IPS-20b (cell line): ENCODE results near the gene ZNF552.
"Not testable (repeated sequence)": the region's sequence is repeated elsewhere in the genome, so short reads cannot be mapped to it uniquely, and the experiment has no call there.

Experiments used
- H3K27ac ChIP-seq: one replicate; pipeline ENCODE4 v1.5.1; 2013; ENCODE audit warnings: low read length
- H3K27me3 ChIP-seq: 2 replicates; pipeline ENCODE4 v1.6.1; 2013; ENCODE audit warnings: mild to moderate bottlenecking, low read length, inconsistent platforms; ENCODE audit not compliant: insufficient read depth
- H3K36me3 ChIP-seq: 2 replicates; pipeline ENCODE4 v1.6.1; 2013; ENCODE audit warnings: low read depth, mild to moderate bottlenecking, inconsistent platforms, low read length, moderate library complexity; ENCODE audit not compliant: insufficient read depth
- H3K4me1 ChIP-seq: 2 replicates; pipeline ENCODE4 v1.6.1; 2013; ENCODE audit warnings: mild to moderate bottlenecking, control low read depth, inconsistent platforms, low read length, moderate library complexity; ENCODE audit not compliant: insufficient read depth
- H3K4me3 ChIP-seq: 2 replicates; pipeline ENCODE4 v1.5.1; 2013; ENCODE audit warnings: mild to moderate bottlenecking, low read length, inconsistent platforms
- H3K9ac ChIP-seq: 2 replicates; pipeline ENCODE4 v1.6.1; 2013; ENCODE audit warnings: low read depth, mild to moderate bottlenecking, inconsistent platforms, low read length, moderate library complexity
- H3K9me3 ChIP-seq: 2 replicates; pipeline ENCODE4 v1.6.1; 2013; ENCODE audit warnings: mild to moderate bottlenecking, low read depth, low read length, inconsistent platforms; ENCODE audit not compliant: insufficient read depth

ZNF552 gene

DNA sequence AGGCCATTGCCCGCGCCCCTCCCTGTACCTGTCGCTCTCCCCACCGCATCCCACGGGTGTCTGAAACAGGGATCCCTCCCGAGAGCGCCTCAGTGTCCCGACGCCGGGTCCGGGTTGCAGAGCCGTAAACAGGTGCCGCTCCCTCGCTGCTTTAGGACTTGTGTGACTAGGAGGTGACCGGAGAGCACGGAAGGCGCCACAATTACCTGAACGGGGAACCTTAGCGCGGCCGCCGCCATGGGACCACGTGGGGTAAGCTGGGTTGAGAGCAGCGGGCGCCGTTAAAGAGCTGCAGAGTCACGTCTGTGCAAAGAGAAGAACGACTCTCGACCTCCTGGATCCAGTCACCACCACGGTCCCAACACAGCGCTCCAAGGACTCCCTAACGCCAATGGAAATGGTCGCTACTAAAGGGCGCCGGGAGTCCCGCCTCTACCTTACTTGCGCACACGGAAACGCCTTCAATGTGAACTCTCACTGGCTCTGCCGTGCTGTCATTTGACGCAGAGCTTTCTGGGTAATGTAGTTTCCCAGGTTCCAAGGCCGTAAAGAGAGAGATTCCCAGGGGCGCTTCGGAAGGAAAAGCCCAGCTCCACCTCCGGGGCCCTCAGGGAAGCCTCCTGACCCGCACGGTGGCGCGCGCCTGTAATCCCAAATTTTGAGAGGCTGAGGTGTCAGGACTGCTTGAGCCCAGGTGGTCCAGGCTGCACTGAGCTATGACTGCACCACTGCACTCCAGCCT, at the start of gene ZNF552:
TSS of gene ZNF552 (minus strand) at position 409 of the 742 bp plus-strand sequence. CDS start at position 239, 170 bp downstream.
- Histone ChIP-seq H3K9me3 (no peaks in the 10 kb centered on the region), H3K9ac (peak within 1 kb of the TSS; percentile 95), H3K36me3 (peaks cover 28% of the 10 kb centered on the region), H3K27ac (peak within 1 kb of the TSS; percentile 80), H3K4me3 (peak within 1 kb of the TSS; percentile 99), H3K27me3 (no peaks in the 10 kb centered on the region), H3K4me1 (peaks cover 6% of the 10 kb centered on the region; the same call in 1 of the 2 replicates)

DNA sequence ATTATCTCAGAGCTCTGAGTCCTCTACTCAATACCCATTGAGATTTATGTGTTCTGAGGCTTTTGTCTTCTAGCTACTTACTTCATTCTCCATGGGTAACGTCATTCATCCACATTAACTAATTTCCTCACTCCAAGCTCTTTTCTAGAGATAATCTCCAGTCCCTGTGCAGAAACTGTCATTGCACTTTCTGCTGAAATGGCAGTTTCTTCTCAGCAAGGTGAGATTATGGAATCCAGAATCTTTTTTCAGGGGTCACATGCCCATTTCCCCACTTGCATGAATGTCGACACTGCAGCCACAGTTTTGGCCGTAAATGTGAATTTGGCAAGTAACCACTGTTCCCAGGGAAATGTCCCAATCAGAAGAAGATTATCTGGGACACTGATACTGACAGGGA, 47.6 kb upstream of the ZNF552 start:
- H3K4me3 ChIP-seq, H3K4me1 ChIP-seq, H3K9me3 ChIP-seq, H3K27ac ChIP-seq, H3K27me3 ChIP-seq, H3K9ac ChIP-seq: not testable (repeated sequence)
- H3K36me3 ChIP-seq, result peaks cover 93% of the 10 kb centered on the region

DNA sequence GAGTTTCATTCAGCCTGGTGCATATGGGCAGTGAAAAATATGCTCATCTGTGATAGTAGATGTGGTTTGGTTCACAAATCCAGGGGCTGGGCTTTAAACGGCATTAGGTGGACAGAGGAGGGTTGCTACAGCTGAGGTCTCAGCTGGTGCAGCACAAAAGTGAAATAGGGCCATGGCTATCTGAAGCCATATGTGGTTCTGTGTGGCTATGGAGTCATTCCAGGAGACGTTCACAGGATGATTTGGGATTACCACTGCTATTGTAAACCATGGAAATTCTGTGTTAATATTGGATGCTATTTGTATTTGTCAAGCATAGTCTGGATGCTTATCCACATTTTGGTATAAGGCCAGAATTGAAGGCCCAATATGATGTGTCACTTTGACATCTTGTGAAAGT, 39.4 kb upstream of the ZNF552 start:
- peaks cover 63% of the 10 kb centered on the region for H3K36me3 ChIP-seq

DNA sequence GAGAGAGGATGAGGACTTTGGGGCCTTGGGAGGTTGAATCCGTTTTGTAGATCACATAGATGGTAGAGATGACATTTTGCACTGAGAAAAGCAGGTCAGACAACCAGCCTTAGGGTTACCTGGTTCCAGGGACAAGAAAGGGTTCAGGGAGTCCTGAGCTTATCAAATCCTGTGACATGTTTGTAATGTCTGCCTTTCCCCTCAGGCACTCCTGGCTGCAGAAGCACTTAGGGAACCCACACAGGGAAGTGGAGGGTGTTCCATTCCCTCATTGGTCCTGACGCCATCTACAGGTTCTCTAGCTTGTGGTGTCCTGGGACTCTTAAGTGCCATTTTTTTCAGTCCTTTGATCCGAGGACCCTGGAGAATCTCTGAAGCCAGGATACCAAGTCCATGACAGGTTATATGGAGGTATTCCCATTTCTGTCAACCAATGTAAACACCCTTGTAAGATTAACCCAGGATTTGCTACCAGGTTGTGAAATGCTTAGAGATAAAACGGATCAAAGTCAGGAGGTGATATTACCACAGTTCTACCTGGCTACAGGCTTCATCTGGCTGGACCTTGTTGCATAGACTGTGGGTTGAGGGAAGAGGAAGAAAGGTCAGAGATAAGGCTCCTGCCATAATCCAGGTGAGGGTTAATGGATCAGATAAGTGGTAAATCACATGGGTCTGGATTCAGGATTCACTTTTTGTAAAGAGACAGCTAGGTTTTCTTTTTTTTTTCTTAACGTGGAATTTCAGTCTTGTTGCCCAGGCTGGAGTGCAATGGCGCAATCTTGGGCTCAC, 37.3 kb upstream of the ZNF552 start:
- H3K9ac ChIP-seq, H3K9me3 ChIP-seq, H3K27me3 ChIP-seq, H3K27ac ChIP-seq, H3K4me1 ChIP-seq: not testable (repeated sequence)
- peak overlapping the region; percentile 90; the same call in 1 of the 2 replicates for H3K4me3 ChIP-seq
- H3K36me3 ChIP-seq, result peaks cover 46% of the 10 kb centered on the region

More for the DNA sequence above, 39.4 kb upstream of the ZNF552 start:
- H3K27ac ChIP-seq, H3K9ac ChIP-seq, H3K4me3 ChIP-seq, H3K27me3 ChIP-seq, H3K9me3 ChIP-seq, H3K4me1 ChIP-seq: not testable (repeated sequence)

DNA sequence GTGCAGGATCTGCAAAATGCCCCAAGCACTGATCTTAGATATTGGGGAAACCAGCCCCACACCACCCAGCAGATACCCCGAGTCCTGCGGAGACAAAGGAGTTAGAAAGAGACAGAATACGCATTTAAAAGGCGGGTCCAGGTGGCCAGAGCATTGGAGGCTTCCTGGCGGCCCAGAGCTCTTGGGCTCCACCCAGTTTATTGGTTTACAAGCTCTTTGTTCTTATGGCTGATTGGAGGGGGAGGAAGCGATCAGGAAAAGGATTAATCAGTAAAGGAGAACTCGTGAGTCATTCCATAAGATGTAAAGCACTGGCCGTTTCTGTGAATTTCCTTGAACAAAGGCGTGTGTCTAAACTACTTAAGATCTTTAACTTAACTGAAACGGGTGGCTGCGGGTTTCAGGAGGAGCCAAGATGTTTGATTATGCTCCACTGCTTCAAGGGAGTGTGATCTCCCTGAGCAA, 35.9 kb upstream of the ZNF552 start:
- Histone ChIP-seq H3K4me3 (peak overlapping the region; percentile 90), H3K27ac (peak overlapping the region; percentile 86), H3K36me3 (peaks cover 42% of the 10 kb centered on the region), H3K9me3 (no peaks in the 10 kb centered on the region), H3K4me1 (peaks cover 6% of the 10 kb centered on the region), H3K27me3 (no peaks in the 10 kb centered on the region), H3K9ac (peak overlapping the region; percentile 92)

DNA sequence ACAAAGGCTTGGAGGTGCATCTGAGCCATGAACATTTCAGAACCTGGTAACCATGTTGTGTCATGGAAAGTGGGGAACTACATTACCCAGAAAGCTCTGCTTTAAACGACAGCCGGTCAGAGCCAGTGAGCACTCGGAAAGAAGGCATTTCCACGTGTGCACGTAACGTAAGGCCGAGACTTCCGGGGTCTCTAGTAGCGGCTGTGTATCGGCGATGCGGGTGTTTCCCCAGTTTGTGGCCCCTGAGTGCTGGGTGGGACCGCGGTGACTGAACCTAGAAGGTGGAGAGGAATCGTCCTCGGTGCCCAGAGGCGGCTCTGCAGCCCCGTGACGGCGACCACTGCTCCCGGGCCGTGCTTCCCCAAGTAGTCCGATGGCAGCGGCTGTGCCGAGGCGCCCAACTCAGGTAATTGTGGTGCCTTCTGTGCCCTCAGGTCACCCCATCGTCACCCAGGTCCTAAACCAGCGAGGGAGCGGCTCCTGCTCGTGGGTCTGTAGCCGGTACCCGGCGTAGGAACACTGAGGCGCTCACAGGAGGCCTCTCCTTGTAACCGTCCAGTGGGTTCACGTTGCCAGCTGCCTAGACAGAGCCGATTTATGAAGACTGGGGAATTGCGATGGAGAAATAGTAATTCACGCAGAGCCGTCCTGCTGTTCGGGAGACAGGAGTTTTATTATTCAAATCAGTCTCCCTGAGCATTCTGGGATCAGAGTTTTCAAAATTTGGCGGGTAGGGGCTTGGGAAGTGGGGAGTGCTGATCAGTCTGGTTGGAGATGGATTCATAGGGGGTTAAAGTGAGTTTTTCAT, 35.2 kb upstream of the ZNF552 start, which contains the start of gene ZNF587:
TSS of gene ZNF587 (plus strand) at position 194 of the 808 bp plus-strand sequence. CDS start at position 374, 180 bp downstream.
- H3K27ac ChIP-seq, result peak within 1 kb of the TSS; percentile 86

DNA sequence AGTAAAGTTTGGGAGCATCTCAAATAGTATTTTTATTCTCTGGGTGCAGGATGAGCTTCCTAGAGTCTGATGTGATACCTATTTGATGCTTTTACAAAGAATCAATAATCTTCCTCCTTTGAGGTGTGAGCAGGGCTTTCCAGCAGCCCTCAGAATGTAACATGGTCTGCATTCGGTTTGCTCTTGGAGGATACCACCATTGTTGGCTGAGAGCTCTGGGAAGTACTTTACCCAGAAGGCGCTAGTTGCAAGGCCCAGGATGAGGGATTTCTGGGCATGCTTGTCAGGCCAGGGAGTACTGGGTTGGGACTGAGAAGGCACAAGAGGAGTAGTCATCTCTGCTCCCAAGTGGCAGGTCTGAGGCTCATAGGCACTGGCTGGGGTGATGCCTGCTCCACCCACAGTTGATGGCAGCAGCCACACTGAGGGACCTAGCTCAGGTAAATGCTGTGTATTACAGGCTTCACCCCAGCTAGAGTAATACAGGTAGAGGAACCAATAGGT, 34.5 kb upstream of the ZNF552 start:
- H3K4me1 ChIP-seq, H3K27me3 ChIP-seq, H3K27ac ChIP-seq, H3K9me3 ChIP-seq: not testable (repeated sequence)
- H3K36me3 ChIP-seq, result peaks cover 44% of the 10 kb centered on the region
- peak overlapping the region; percentile 92; the same call in 1 of the 2 replicates for H3K9ac ChIP-seq
- H3K4me3 ChIP-seq, result peak overlapping the region; percentile 90; the same call in 1 of the 2 replicates

More for the DNA sequence above, 35.2 kb upstream of the ZNF552 start, which contains the start of gene ZNF587:
- H3K4me1 ChIP-seq, H3K9me3 ChIP-seq, H3K27me3 ChIP-seq: not testable (repeated sequence)
- peak within 1 kb of the TSS; percentile 92 for H3K9ac ChIP-seq
- H3K4me3 ChIP-seq, result peak within 1 kb of the TSS; percentile 90
- peaks cover 42% of the 10 kb centered on the region for H3K36me3 ChIP-seq

DNA sequence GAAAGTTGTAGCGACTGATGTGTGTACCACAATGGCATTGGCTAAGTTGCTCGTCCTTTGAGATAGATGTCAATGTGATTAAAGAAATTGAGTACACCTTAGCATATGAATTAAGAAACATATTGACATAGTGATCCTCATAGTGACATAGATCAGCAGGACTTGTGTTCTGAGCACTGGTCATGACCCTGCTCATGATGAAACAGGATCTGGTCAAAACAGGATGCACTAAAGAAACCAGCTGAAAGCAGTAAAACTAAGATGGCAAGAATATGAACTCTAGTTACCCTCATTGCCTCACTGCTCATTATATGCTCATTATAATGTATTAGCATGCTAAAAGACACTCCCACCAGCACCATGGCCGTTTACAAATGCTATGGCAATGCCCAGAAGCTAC, 32.5 kb upstream of the ZNF552 start:
- H3K27me3 ChIP-seq, H3K9me3 ChIP-seq, H3K4me3 ChIP-seq, H3K9ac ChIP-seq, H3K27ac ChIP-seq, H3K4me1 ChIP-seq: not testable (repeated sequence)
- peaks cover 51% of the 10 kb centered on the region for H3K36me3 ChIP-seq

DNA sequence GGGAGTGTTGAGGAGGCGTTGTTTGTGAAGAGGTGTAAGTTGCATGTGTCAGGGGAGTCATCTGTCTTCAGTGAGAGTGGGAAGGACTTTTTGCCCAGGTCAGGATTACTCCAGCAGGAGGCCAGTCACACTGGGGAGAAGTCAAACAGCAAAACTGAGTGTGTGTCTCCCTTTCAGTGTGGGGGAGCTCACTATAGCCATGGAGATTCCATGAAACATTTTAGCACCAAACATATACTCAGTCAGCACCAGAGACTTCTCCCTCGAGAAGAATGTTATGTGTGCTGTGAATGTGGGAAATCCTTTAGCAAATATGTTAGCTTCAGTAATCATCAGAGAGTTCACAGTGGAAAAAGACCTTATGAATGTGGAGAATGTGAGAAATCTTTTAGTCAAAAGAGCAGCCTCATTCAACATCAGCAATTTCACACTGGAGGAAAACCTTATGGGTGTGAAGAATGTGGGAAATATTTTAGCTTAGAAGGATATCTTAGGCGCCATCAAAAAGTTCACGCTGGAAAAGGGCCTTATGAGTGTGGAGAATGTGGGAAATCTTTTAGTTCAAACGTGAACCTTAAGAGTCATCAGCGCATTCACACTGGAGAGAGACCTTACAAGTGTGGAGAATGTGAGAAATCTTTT, 26.5 kb upstream of the ZNF552 start:
- Histone ChIP-seq H3K9ac (no peak overlapping the region), H3K27me3 (no peaks in the 10 kb centered on the region), H3K27ac (no peak overlapping the region), H3K36me3 (peaks cover 95% of the 10 kb centered on the region), H3K9me3 (no peaks in the 10 kb centered on the region), H3K4me1 (no peaks in the 10 kb centered on the region), H3K4me3 (no peak overlapping the region)

DNA sequence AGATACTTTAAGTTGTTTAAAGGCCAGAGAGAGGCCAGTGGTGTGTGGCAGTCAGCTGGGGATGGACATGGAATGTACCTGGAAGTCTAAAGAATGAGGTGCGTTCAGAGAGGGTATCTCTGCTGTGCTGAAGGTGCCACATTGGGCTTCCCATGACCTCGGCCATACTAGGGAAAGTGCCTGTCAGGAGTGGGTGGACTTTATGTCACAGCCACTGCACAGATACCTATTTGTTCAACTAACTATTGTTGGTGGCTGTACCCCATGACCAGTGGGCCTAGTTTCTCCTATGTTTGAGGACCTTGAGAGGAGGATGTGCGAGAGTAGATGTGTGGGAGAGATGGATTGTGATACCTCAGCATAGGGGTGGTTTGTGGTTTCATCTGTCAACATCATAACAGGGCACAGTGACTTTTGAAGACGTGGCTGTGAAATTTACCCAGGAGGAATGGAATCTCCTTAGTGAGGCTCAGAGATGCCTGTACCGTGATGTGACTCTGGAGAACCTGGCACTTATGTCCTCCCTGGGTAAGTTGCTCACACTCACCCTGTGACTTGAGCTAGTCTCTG, 24.0 kb upstream of the ZNF552 start:
- not testable (repeated sequence) for H3K9me3 ChIP-seq, H3K4me3 ChIP-seq, H3K9ac ChIP-seq, H3K27ac ChIP-seq, H3K4me1 ChIP-seq, H3K27me3 ChIP-seq
- peaks cover 73% of the 10 kb centered on the region for H3K36me3 ChIP-seq
